ENCODE data around the gene DGKI.

The DGKI gene

DNA sequence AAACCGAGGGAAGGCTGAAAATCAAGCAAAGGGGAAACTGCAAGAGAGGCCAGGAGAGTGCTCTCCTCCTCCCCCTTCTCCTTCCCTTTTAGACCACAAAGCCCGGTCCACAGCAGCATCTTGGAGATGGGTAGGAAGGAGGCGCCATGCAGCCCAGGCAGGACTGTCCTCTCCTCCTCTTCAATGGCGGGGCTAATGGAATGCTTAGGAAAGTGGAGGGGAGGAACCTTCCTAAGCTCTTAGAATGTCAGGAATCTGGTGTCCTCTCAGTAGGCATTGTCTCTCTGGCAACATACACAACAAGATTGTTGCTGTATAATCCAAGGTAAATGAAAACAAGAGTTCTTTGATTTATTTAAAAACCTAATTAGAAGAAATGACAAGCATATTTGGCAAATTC lies 185.1 kb downstream of the DGKI start:
- Histone ChIP-seq H3K23ac (ENCODE audit: low read length) (no peak overlapping the region), H3K79me2 (ENCODE audit: control insufficient read depth, insufficient read depth, low read length, poor library complexity) (no peaks in the 10 kb centered on the region), H3K36me3 (ENCODE audit: control insufficient read depth in 1 of 2, insufficient read depth in 2 of 2, low read length in 2 of 2) (no peaks in the 10 kb centered on the region), H3K14ac (ENCODE audit: low read length) (no peak overlapping the region), H4K91ac (ENCODE audit: low read depth, low read length) (no peak overlapping the region), H2BK120ac (ENCODE audit: insufficient read depth, low read length, poor library complexity) (no peak overlapping the region), H3K9me3 (ENCODE audit: insufficient read depth, low read depth, low read length) (peaks cover 2% of the 10 kb centered on the region), H2BK5ac (ENCODE audit: low read depth, low read length, poor library complexity) (no peak overlapping the region), H3K4me2 (ENCODE audit: low read length) (no peak overlapping the region), H3K27me3 (ENCODE audit: insufficient read depth, low read length) (no peaks in the 10 kb centered on the region), H3K18ac (ENCODE audit: low read length) (no peak overlapping the region), H4K12ac (ENCODE audit: low read depth, low read length) (no peak overlapping the region), H3K27ac (ENCODE audit: low read depth, low read length) (no peak overlapping the region), H2AK5ac (ENCODE audit: low read length) (no peak overlapping the region), H3K4me1 (ENCODE audit: control insufficient read depth in 1 of 2, insufficient read depth in 2 of 2, low read length in 2 of 2) (no peaks in the 10 kb centered on the region), H3K4ac (ENCODE audit: low read depth, low read length) (no peak overlapping the region), H3K4me3 (ENCODE audit: low read depth, low read length) (no peak overlapping the region), H4K8ac (ENCODE audit: low read depth, low read length) (no peak overlapping the region), H2BK12ac (ENCODE audit: low read length) (no peak overlapping the region), H3K9ac (ENCODE audit: low read length) (no peak overlapping the region), H3K79me1 (ENCODE audit: low read length) (no peaks in the 10 kb centered on the region), H2AFZ (ENCODE audit: insufficient read depth, low read length, poor library complexity) (no peak overlapping the region)
- WGBS (ENCODE audit: extremely low coverage, insufficient coverage, insufficient read length) = no CpG with 5 or more reads among the region's 4 CpGs
- DNase-seq = peak in 1 of 2 donors; percentile 47

DNA sequence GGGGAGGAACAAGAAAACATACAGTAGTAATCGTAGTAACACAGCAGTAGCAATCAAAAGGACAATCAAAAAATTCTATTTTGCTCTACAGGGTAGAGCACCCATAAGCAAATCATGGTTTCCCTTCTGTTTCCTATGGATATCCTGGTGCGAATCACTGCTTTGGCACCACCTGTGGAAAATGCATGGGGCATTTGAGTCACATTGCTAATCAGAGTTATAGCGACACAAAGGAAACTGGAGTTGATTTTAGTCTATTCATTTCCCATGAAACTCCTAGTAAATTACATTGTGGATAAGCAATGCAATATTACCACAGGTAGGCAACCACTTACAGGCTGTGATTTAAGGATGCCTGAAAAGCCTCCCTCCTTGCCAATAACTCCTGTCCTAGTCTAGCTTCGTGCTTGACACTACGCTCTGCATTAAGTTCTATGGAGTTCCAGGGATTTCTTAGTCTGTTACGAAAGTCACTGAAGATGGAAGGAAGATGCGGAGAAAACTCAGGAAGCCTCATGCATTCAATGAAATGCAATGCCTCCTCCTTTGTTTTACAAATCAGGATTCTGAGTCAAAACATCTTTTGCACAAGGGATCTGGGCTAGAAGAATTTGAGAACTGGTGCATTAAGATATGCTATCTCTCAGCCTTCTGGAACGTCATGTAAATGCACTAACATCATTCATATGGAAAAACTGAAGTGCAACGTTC lies 188.4 kb downstream of the DGKI start:
- no peak overlapping the region for H3K9ac ChIP-seq (ENCODE audit: low read length)
- no peak overlapping the region for H2BK12ac ChIP-seq (ENCODE audit: low read length)
- H4K8ac ChIP-seq (ENCODE audit: low read depth, low read length) = no peak overlapping the region
- H2AFZ ChIP-seq (ENCODE audit: insufficient read depth, low read length, poor library complexity) = no peak overlapping the region
- no peak overlapping the region for H3K18ac ChIP-seq (ENCODE audit: low read length)
- no peak overlapping the region for H2BK5ac ChIP-seq (ENCODE audit: low read depth, low read length, poor library complexity)
- peak overlapping the region; percentile 5 for H3K23ac ChIP-seq (ENCODE audit: low read length)
- H3K9me3 ChIP-seq (ENCODE audit: insufficient read depth, low read depth, low read length) = peaks cover 2% of the 10 kb centered on the region
- H3K27me3 ChIP-seq (ENCODE audit: insufficient read depth, low read length) = no peaks in the 10 kb centered on the region
- H2BK120ac ChIP-seq (ENCODE audit: insufficient read depth, low read length, poor library complexity) = no peak overlapping the region
- no CpG with 5 or more reads among the region's 9 CpGs for WGBS (ENCODE audit: extremely low coverage, insufficient coverage, insufficient read length)
- H3K79me2 ChIP-seq (ENCODE audit: control insufficient read depth, insufficient read depth, low read length, poor library complexity) = no peaks in the 10 kb centered on the region
- H3K4me3 ChIP-seq (ENCODE audit: low read depth, low read length) = no peak overlapping the region
- DNase-seq = peak in 1 of 2 donors; percentile 80
- H3K14ac ChIP-seq (ENCODE audit: low read length) = no peak overlapping the region
- no peak overlapping the region for H3K27ac ChIP-seq (ENCODE audit: low read depth, low read length)
- no peak overlapping the region for H2AK5ac ChIP-seq (ENCODE audit: low read length)
- no peaks in the 10 kb centered on the region for H3K4me1 ChIP-seq (ENCODE audit: control insufficient read depth in 1 of 2, insufficient read depth in 2 of 2, low read length in 2 of 2)
- H3K4me2 ChIP-seq (ENCODE audit: low read length) = no peak overlapping the region
- H3K36me3 ChIP-seq (ENCODE audit: control insufficient read depth in 1 of 2, insufficient read depth in 2 of 2, low read length in 2 of 2) = no peaks in the 10 kb centered on the region
- no peak overlapping the region for H4K91ac ChIP-seq (ENCODE audit: low read depth, low read length)
- H3K4ac ChIP-seq (ENCODE audit: low read depth, low read length) = no peak overlapping the region
- H3K79me1 ChIP-seq (ENCODE audit: low read length) = no peaks in the 10 kb centered on the region
- no peak overlapping the region for H4K12ac ChIP-seq (ENCODE audit: low read depth, low read length)

DNA sequence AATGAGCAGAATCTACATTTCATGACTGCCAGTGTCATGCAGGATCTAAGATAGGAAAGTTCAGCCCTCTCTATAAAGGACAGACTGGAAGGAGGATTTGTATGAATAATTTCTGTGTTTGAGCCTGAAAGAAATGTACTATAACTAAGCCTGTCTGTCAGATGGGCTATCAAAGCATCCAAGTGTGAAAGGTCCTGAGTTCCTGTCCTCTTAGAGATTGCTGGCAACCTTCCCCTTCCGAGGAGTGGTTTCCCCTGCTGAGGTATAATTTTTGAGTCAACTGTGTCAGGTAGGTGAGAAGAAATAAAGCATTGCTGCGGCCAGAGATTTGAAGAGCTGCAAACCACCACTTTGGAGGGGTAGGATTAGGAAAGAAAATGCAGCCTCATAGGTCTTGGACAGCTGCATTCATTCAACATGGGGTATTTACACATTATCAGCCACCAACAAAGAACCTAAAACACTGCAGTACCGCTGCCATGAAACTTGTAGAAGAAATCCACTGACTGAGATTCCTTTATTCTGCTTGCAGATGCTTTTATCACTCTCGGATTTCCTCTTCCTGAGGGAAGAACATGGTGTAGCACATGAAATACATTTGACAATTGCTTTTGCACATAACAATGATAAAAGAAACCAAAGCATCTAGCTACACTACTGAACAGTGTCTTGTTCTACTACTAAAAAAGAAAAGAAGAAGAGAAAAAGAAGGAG lies 189.1 kb downstream of the DGKI start:
- peaks cover 2% of the 10 kb centered on the region for H3K9me3 ChIP-seq (ENCODE audit: insufficient read depth, low read depth, low read length)
- DNase-seq = no peak
- H3K23ac ChIP-seq (ENCODE audit: low read length) = no peak overlapping the region
- H4K12ac ChIP-seq (ENCODE audit: low read depth, low read length) = no peak overlapping the region
- H3K9ac ChIP-seq (ENCODE audit: low read length) = no peak overlapping the region
- no peak overlapping the region for H2AFZ ChIP-seq (ENCODE audit: insufficient read depth, low read length, poor library complexity)
- H3K79me2 ChIP-seq (ENCODE audit: control insufficient read depth, insufficient read depth, low read length, poor library complexity) = no peaks in the 10 kb centered on the region
- no peak overlapping the region for H3K4me2 ChIP-seq (ENCODE audit: low read length)
- no peak overlapping the region for H2BK12ac ChIP-seq (ENCODE audit: low read length)
- WGBS (ENCODE audit: extremely low coverage, insufficient coverage, insufficient read length) = no CpG with 5 or more reads among the region's 4 CpGs
- H3K27me3 ChIP-seq (ENCODE audit: insufficient read depth, low read length) = no peaks in the 10 kb centered on the region
- no peak overlapping the region for H3K14ac ChIP-seq (ENCODE audit: low read length)
- H4K8ac ChIP-seq (ENCODE audit: low read depth, low read length) = no peak overlapping the region
- H3K18ac ChIP-seq (ENCODE audit: low read length) = no peak overlapping the region
- H3K4ac ChIP-seq (ENCODE audit: low read depth, low read length) = no peak overlapping the region
- no peak overlapping the region for H3K27ac ChIP-seq (ENCODE audit: low read depth, low read length)
- H3K36me3 ChIP-seq (ENCODE audit: control insufficient read depth in 1 of 2, insufficient read depth in 2 of 2, low read length in 2 of 2) = no peaks in the 10 kb centered on the region
- H3K4me1 ChIP-seq (ENCODE audit: control insufficient read depth in 1 of 2, insufficient read depth in 2 of 2, low read length in 2 of 2) = no peaks in the 10 kb centered on the region
- H2AK5ac ChIP-seq (ENCODE audit: low read length) = no peak overlapping the region
- H4K91ac ChIP-seq (ENCODE audit: low read depth, low read length) = no peak overlapping the region
- no peak overlapping the region for H2BK120ac ChIP-seq (ENCODE audit: insufficient read depth, low read length, poor library complexity)
- no peak overlapping the region for H2BK5ac ChIP-seq (ENCODE audit: low read depth, low read length, poor library complexity)
- no peaks in the 10 kb centered on the region for H3K79me1 ChIP-seq (ENCODE audit: low read length)
- H3K4me3 ChIP-seq (ENCODE audit: low read depth, low read length) = no peak overlapping the region

- Histone ChIP-seq H3K14ac (ENCODE audit: low read length) (no peak overlapping the region), H4K12ac (ENCODE audit: low read depth, low read length) (no peak overlapping the region), H4K8ac (ENCODE audit: low read depth, low read length) (no peak overlapping the region), H2AK5ac (ENCODE audit: low read length) (no peak overlapping the region), H3K4ac (ENCODE audit: low read depth, low read length) (no peak overlapping the region), H3K4me3 (ENCODE audit: low read depth, low read length) (no peak overlapping the region), H3K18ac (ENCODE audit: low read length) (no peak overlapping the region), H3K27me3 (ENCODE audit: insufficient read depth, low read length) (no peaks in the 10 kb centered on the region), H3K36me3 (ENCODE audit: control insufficient read depth in 1 of 2, insufficient read depth in 2 of 2, low read length in 2 of 2) (no peaks in the 10 kb centered on the region), H2BK5ac (ENCODE audit: low read depth, low read length, poor library complexity) (no peak overlapping the region), H3K23ac (ENCODE audit: low read length) (no peak overlapping the region), H3K9me3 (ENCODE audit: insufficient read depth, low read depth, low read length) (peaks cover 2% of the 10 kb centered on the region), H3K79me1 (ENCODE audit: low read length) (no peaks in the 10 kb centered on the region), H3K4me2 (ENCODE audit: low read length) (no peak overlapping the region), H2BK120ac (ENCODE audit: insufficient read depth, low read length, poor library complexity) (no peak overlapping the region), H2AFZ (ENCODE audit: insufficient read depth, low read length, poor library complexity) (no peak overlapping the region), H4K91ac (ENCODE audit: low read depth, low read length) (no peak overlapping the region), H2BK12ac (ENCODE audit: low read length) (no peak overlapping the region), H3K79me2 (ENCODE audit: control insufficient read depth, insufficient read depth, low read length, poor library complexity) (no peaks in the 10 kb centered on the region), H3K27ac (ENCODE audit: low read depth, low read length) (no peak overlapping the region), H3K9ac (ENCODE audit: low read length) (no peak overlapping the region), H3K4me1 (ENCODE audit: control insufficient read depth in 1 of 2, insufficient read depth in 2 of 2, low read length in 2 of 2) (no peaks in the 10 kb centered on the region)
- DNase-seq = no peak
- no CpG with 5 or more reads among the region's 3 CpGs for WGBS (ENCODE audit: extremely low coverage, insufficient coverage, insufficient read length)
These were observed 189.9 kb downstream of the DGKI start for GRCh38 chr7:137656850-137657232.

Measured in trophoblast cell (in vitro differentiated cells and primary cell).